Calu3 (cell line): ENCODE measurements around the gene HSD17B8. TPM values are rescaled to one million over a fixed set of nuclear protein-coding genes. Genes with fewer than 3 reads are reported as not detected.
"Not testable (repeated sequence)": the region's sequence is repeated elsewhere in the genome, so short reads cannot be mapped to it uniquely, and the experiment has no call there.

Experiments
- BruUV-seq: library from RNA; stranded (reverse); fragments of 400-500 nt; replicated peaks from 2 replicates; lab custom pipeline; 2021; lab: Mats Ljungman, UMichigan
- CTCF ChIA-PET: fragments of 300-600 bp; sonication (Branson Sonifier 250); formaldehyde crosslinking; loops from one replicate; lab custom pipeline; 2022; ENCODE audit warnings: antibody characterized with exemption; lab: Charles Lee
- DNase-seq: peaks from one replicate; pipeline ENCODE4 v3.0.0; 2022
- H3K27ac Mint-ChIP-seq: one replicate; pipeline ENCODE4 v1.8.0; 2022; ENCODE audit warnings: mixed read lengths; ENCODE audit not compliant: unreplicated experiment
- H3K27me3 Mint-ChIP-seq: one replicate; pipeline ENCODE4 v1.8.0; 2022; ENCODE audit warnings: mixed read lengths; ENCODE audit not compliant: unreplicated experiment
- H3K36me3 Mint-ChIP-seq: one replicate; pipeline ENCODE4 v1.8.0; 2022; ENCODE audit warnings: mild to moderate bottlenecking, moderate library complexity, mixed read lengths; ENCODE audit not compliant: insufficient read depth, unreplicated experiment
- H3K4me1 Mint-ChIP-seq: one replicate; pipeline ENCODE4 v1.8.0; 2022; ENCODE audit warnings: mild to moderate bottlenecking, low read depth, mixed read lengths; ENCODE audit not compliant: unreplicated experiment
- H3K4me3 Mint-ChIP-seq: one replicate; pipeline ENCODE4 v1.8.0; 2022; ENCODE audit warnings: mild to moderate bottlenecking, low read depth, moderate library complexity, mixed read lengths; ENCODE audit not compliant: unreplicated experiment
- H3K9me3 Mint-ChIP-seq: one replicate; pipeline ENCODE4 v1.8.0; 2022; ENCODE audit warnings: low read depth, mixed read lengths; ENCODE audit not compliant: unreplicated experiment
- CTCF ChIP-seq: fragments of 200-600 bp; IDR thresholded peaks from one replicate; pipeline ENCODE4 v1.8.0; 2022; ENCODE audit warnings: antibody characterized with exemption; ENCODE audit not compliant: unreplicated experiment
- intact Hi-C: fragments of 100-400 bp; cut with micrococcal nuclease; formaldehyde crosslinking; loops from one replicate; pipeline ENCODE4 v1.10.0; 2022; ENCODE audit not compliant: unreplicated experiment
- total RNA-seq: library from RNA; stranded (reverse); gene quantifications from 2 replicates; pipeline ENCODE4 v1.2.3, GENCODE V29; 2022

Gene HSD17B8
- total RNA-seq, 1 experiment from 2014 or later: 41.7 TPM

GRCh38 chr6:33215271-33216116 is 11.0 kb downstream of the HSD17B8 start:
- BruUV-seq: no TSS peak
- intact Hi-C loops: no loop called here
- no peaks in the 10 kb centered on the region for H3K9me3 Mint-ChIP-seq
- CTCF ChIA-PET: no interaction called here
- no peak for DNase-seq
- peaks cover 26% of the 10 kb centered on the region for H3K36me3 Mint-ChIP-seq
- H3K27me3 Mint-ChIP-seq: peaks cover 88% of the 10 kb centered on the region
- no peak for TF ChIP-seq CTCF
- no peak overlapping the region for H3K4me3 Mint-ChIP-seq
- H3K27ac Mint-ChIP-seq: no peak overlapping the region
- H3K4me1 Mint-ChIP-seq: peaks cover 18% of the 10 kb centered on the region

GRCh38 chr6:33216117-33216649 is 11.7 kb downstream of the HSD17B8 start:
- no TSS peak for BruUV-seq
- H3K4me3 Mint-ChIP-seq: no peak overlapping the region
- DNase-seq: no peak
- intact Hi-C loops: no loop called here
- TF ChIP-seq CTCF: no peak
- CTCF ChIA-PET: interaction anchor here (0.6 kb wide), 1 partner anchor 18 kb away, joined by 5 read pairs; no protein-coding TSS in a partner anchor
- H3K36me3 Mint-ChIP-seq: peaks cover 26% of the 10 kb centered on the region
- H3K27ac Mint-ChIP-seq: no peak overlapping the region
- H3K27me3 Mint-ChIP-seq: peaks cover 95% of the 10 kb centered on the region
- no peaks in the 10 kb centered on the region for H3K9me3 Mint-ChIP-seq
- peaks cover 18% of the 10 kb centered on the region for H3K4me1 Mint-ChIP-seq

GRCh38 chr6:33217246-33217645 is 12.8 kb downstream of the HSD17B8 start:
- Mint-ChIP-seq H3K4me3 (no peak overlapping the region), H3K27me3 (peaks cover 97% of the 10 kb centered on the region), H3K9me3 (no peaks in the 10 kb centered on the region), H3K27ac (no peak overlapping the region), H3K36me3 (peaks cover 21% of the 10 kb centered on the region), H3K4me1 (peaks cover 16% of the 10 kb centered on the region)
- CTCF ChIA-PET: interaction anchor here (0.5 to 1.5 kb wide), 2 partner anchors 31 to 532 kb away, joined by 3 to 7 read pairs; no protein-coding TSS in a partner anchor
- no peak for DNase-seq
- no peak for TF ChIP-seq CTCF
- BruUV-seq: no TSS peak
- intact Hi-C loops: no loop called here

GRCh38 chr6:33217681-33218080 is 13.2 kb downstream of the HSD17B8 start:
- peaks cover 17% of the 10 kb centered on the region for H3K36me3 Mint-ChIP-seq
- H3K4me1 Mint-ChIP-seq: peaks cover 12% of the 10 kb centered on the region
- DNase-seq: no peak
- BruUV-seq: no TSS peak
- peaks cover 97% of the 10 kb centered on the region for H3K27me3 Mint-ChIP-seq
- no peak for TF ChIP-seq CTCF
- intact Hi-C loops: no loop called here
- no peak overlapping the region for H3K27ac Mint-ChIP-seq
- no peaks in the 10 kb centered on the region for H3K9me3 Mint-ChIP-seq
- H3K4me3 Mint-ChIP-seq: no peak overlapping the region
- CTCF ChIA-PET: interaction anchor here (0.5 to 1.5 kb wide), 2 partner anchors 31 to 532 kb away, joined by 3 to 7 read pairs; no protein-coding TSS in a partner anchor

- H3K4me3 Mint-ChIP-seq, H3K36me3 Mint-ChIP-seq, H3K27ac Mint-ChIP-seq, H3K4me1 Mint-ChIP-seq, H3K9me3 Mint-ChIP-seq, BruUV-seq, intact Hi-C loops, CTCF ChIA-PET, DNase-seq: not testable (repeated sequence)
- peaks cover 75% of the 10 kb centered on the region for H3K27me3 Mint-ChIP-seq
These were observed 22.2 kb downstream of the HSD17B8 start for GRCh38 chr6:33226503-33227120.
